Endothelial cell of umbilical vein (primary cell): ENCODE data around the gene ETFDH. TPM values are rescaled to one million over a fixed set of nuclear protein-coding genes. Genes with fewer than 3 reads are reported as not detected.

Source experiments
- BruUV-seq: library from RNA; stranded (reverse); fragments of 400-500 nt; replicated peaks from 2 replicates; lab custom pipeline; 2021; lab: Mats Ljungman, UMichigan
- CTCF ChIA-PET: fragments of 300-600, 350-600 bp; sonication (Branson Sonifier 250); formaldehyde crosslinking; loops from one replicate; lab custom pipeline; 2021; ENCODE audit warnings: antibody characterized with exemption, inconsistent platforms; lab: Charles Lee
- POLR2A ChIA-PET: fragments of 300-600, 350-600 bp; sonication (Branson Sonifier 250); formaldehyde crosslinking; loops from one replicate; lab custom pipeline; 2021; ENCODE audit warnings: antibody characterized with exemption, inconsistent platforms; lab: Charles Lee
- DNase-seq: peaks from one replicate; pipeline ENCODE4 v3.0.0-alpha.2; 2011; ENCODE audit warnings: low read depth, low spot score
- FAIRE-seq: peaks from 2 replicates; lab custom pipeline; 2011; peaks lifted over from hg19 to GRCh38; lab: Jason Lieb, UNC
- H2AFZ ChIP-seq: 2 replicates; pipeline ENCODE4 v1.6.0; 2012; ENCODE audit warnings: low read depth, low read length, control low read depth, inconsistent platforms
- H3K27ac ChIP-seq: 2 replicates; pipeline ENCODE4 v1.5.1; 2011; ENCODE audit warnings: low read depth, mild to moderate bottlenecking, control low read depth, low read length, moderate library complexity; ENCODE audit not compliant: insufficient read depth
- H3K27me3 ChIP-seq, 2 experiments: 2 replicates each; pipeline versions ENCODE4 v1.6.0 to v1.6.1; 2011; ENCODE audit warnings: low read length in 2 of 2, mixed read lengths in 1 of 2; ENCODE audit not compliant: control insufficient read depth in 2 of 2, insufficient read depth in 2 of 2
- H3K36me3 ChIP-seq, 2 experiments: 2 replicates in 1 of 2; 3 replicates in 1 of 2; pipeline ENCODE4 v1.5.1; 2011; ENCODE audit warnings: low read length in 2 of 2, mild to moderate bottlenecking in 1 of 2, moderate library complexity in 1 of 2; ENCODE audit not compliant: control insufficient read depth in 2 of 2, insufficient read depth in 2 of 2; ENCODE audit errors: extremely low read depth in 1 of 2
- H3K4me1 ChIP-seq: 3 replicates; pipeline ENCODE4 v1.5.1; 2011; ENCODE audit warnings: mild to moderate bottlenecking, low read length; ENCODE audit not compliant: control insufficient read depth, insufficient read depth; ENCODE audit errors: extremely low read depth
- H3K4me2 ChIP-seq: 2 replicates; pipeline ENCODE4 v1.6.1; 2011; ENCODE audit warnings: low read length, control low read depth, mixed read lengths; ENCODE audit not compliant: insufficient read depth
- H3K4me3 ChIP-seq, 3 experiments: fragments of 200-600 bp in 1 of 3; sonication (generic), shearing (Covaris generic) in 1 of 3; replicated peaks in 1 of 3; 2 replicates each; pipeline ENCODE4 v1.5.1; 2011 to 2016; ENCODE audit warnings: control low read depth in 3 of 3, low read length in 3 of 3, mild to moderate bottlenecking in 2 of 3, inconsistent platforms in 1 of 3, low read depth in 1 of 3, moderate library complexity in 1 of 3; ENCODE audit not compliant: insufficient read depth in 1 of 3
- H3K79me2 ChIP-seq: 2 replicates; pipeline ENCODE4 v1.6.0; 2012; ENCODE audit warnings: low read length, inconsistent platforms; ENCODE audit not compliant: control insufficient read depth, insufficient read depth
- H3K9ac ChIP-seq: replicated peaks from 2 replicates; pipeline ENCODE3; 2011; ENCODE audit warnings: low read length, control low read depth; ENCODE audit not compliant: insufficient read depth; ENCODE audit errors: extremely low read depth
- H3K9me1 ChIP-seq: replicated peaks from 3 replicates; pipeline ENCODE4 v1.6.0; 2011; ENCODE audit warnings: mild to moderate bottlenecking, low read length; ENCODE audit not compliant: control insufficient read depth, insufficient read depth; ENCODE audit errors: extremely low read depth
- H3K9me3 ChIP-seq: replicated peaks from 2 replicates; pipeline ENCODE4 v1.5.1; 2012; ENCODE audit warnings: low read length, inconsistent platforms; ENCODE audit not compliant: control insufficient read depth, insufficient read depth
- H4K20me1 ChIP-seq: replicated peaks from 2 replicates; pipeline ENCODE3; 2011; ENCODE audit warnings: mild to moderate bottlenecking, low read length; ENCODE audit not compliant: control insufficient read depth, insufficient read depth; ENCODE audit errors: extremely low read depth
- EZH2 ChIP-seq: IDR thresholded peaks from 2 replicates; pipeline ENCODE4 v1.6.1; 2012; ENCODE audit warnings: borderline replicate concordance, low read depth, mild to moderate bottlenecking, moderate library complexity, low read length, inconsistent platforms; ENCODE audit not compliant: severe bottlenecking
- FOS ChIP-seq: IDR thresholded peaks from 2 replicates; pipeline ENCODE4 v1.6.1; 2011; ENCODE audit warnings: mild to moderate bottlenecking, low read length, moderate library complexity, borderline replicate concordance; ENCODE audit not compliant: insufficient read depth
- GATA2 ChIP-seq: IDR thresholded peaks from 2 replicates; pipeline ENCODE4 v1.7.0; 2011; ENCODE audit warnings: low read depth, mild to moderate bottlenecking, moderate library complexity, mixed read lengths, low read length; ENCODE audit not compliant: insufficient read length, insufficient read depth
- JUN ChIP-seq: IDR thresholded peaks from 2 replicates; pipeline ENCODE4 v1.6.1; 2011; ENCODE audit warnings: borderline replicate concordance, low read depth; ENCODE audit not compliant: insufficient read length, insufficient read depth
- POLR2A ChIP-seq: IDR thresholded peaks from 2 replicates; pipeline ENCODE4 v1.6.1; 2012; ENCODE audit warnings: low read depth, mild to moderate bottlenecking, control low read depth, low read length
- POLR2AphosphoS5 ChIP-seq: IDR thresholded peaks from 2 replicates; pipeline ENCODE4 v1.6.1; 2012; ENCODE audit warnings: low read depth, mild to moderate bottlenecking, control low read depth, low read length, moderate library complexity; ENCODE audit not compliant: insufficient read depth
- dilution Hi-C: fragments of 300-500 bp; cut with MboI; formaldehyde crosslinking; loops from one replicate; pipeline ENCODE4 v1.15.0; 2019; ENCODE audit warnings: low sequenced_read_pairs; ENCODE audit not compliant: extremely low pct_ligation_motif_present
- intact Hi-C: fragments of 100-400 bp; cut with micrococcal nuclease; formaldehyde crosslinking; loops from one replicate; pipeline ENCODE4 v1.10.0; 2022
- polyA plus RNA-seq, 4 experiments: library from polyadenylated mRNA; depleted of rRNA in 3 of 4; stranded (reverse) in 3 of 4; unstranded in 1 of 4; fragments of >200 nt; gene quantifications; 2 replicates each; pipeline versions ENCODE4 v1.2.1 to v1.2.3, GENCODE V29; 2011 to 2012; ENCODE audit warnings: missing spikeins in 1 of 4
- total RNA-seq: library from RNA; stranded (reverse); gene quantifications from 2 replicates; pipeline ENCODE4 v1.2.3, GENCODE V29; 2021
- TF ChIP-seq, protein P1 (sequence below), 2 donors: IDR thresholded peaks; 1 replicate in 1 of 2; 2 replicates in 1 of 2; pipeline ENCODE4 v1.5.1; 2011; ENCODE audit warnings: low read length in 2 of 2, mild to moderate bottlenecking in 2 of 2, moderate library complexity in 2 of 2, control low read depth in 1 of 2, inconsistent platforms in 1 of 2, low read depth in 1 of 2; ENCODE audit not compliant: insufficient read depth in 1 of 2; ENCODE audit errors: extremely low read depth in 1 of 2
- TF ChIP-seq, protein P2 (sequence below): IDR thresholded peaks from 2 replicates; pipeline ENCODE4 v1.6.1; 2011; ENCODE audit not compliant: insufficient read depth, insufficient read length

The ETFDH gene
- total and polyA plus RNA-seq, 2 donors (not counting 3 experiments of a cell fraction or from before 2014, with no cell fraction given): 17.3 to 22.3 TPM

DNA sequence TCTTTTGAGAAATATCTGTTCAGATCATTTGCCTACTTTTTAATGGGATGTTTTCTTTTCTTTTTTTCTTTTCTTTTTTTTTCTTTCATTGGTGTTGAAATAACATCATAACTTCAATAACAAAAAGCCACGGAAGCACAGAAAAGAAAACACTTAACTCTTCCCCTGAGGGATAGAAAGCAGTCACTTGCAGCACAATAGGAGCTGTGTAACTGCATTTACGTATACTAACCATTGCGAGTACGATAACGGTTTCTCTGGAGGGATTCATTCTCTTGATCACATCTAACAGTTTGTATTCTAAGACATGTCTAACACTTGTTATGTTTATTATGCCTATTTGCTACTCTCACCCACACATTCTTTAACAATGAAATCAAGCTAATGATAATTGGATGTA, 27.7 kb upstream of the ETFDH start:
- no TSS peak for BruUV-seq
- Histone ChIP-seq H3K27me3 (peaks cover 0 to 2% of the 10 kb centered on the region in 2 experiments), H3K4me3 (no peak overlapping the region), H3K79me2 (no peaks in the 10 kb centered on the region), H3K9me3 (no peaks in the 10 kb centered on the region), H3K27ac (no peak overlapping the region), H3K36me3 (no peaks in the 10 kb centered on the region), H4K20me1 (no peaks in the 10 kb centered on the region), H3K4me1 (no peaks in the 10 kb centered on the region), H2AFZ (no peak overlapping the region), H3K9me1 (no peaks in the 10 kb centered on the region), H3K9ac (no peak overlapping the region), H3K4me2 (no peak overlapping the region)
- dilution Hi-C loops (no loop called here), intact Hi-C loops (no loop called here)
- DNase-seq (no peak), FAIRE-seq (no peak)
- ChIA-PET CTCF (interaction anchor here (1.3 kb wide), 1 partner anchor 21 kb away, joined by 3 read pairs; no protein-coding TSS in a partner anchor), POLR2A (no interaction called here)
- TF ChIP-seq EZH2: no peak
- no peak for TF ChIP-seq POLR2AphosphoS5
- no peak for TF ChIP-seq POLR2A
- no peak for TF ChIP-seq FOS
- TF ChIP-seq, protein P1, sequence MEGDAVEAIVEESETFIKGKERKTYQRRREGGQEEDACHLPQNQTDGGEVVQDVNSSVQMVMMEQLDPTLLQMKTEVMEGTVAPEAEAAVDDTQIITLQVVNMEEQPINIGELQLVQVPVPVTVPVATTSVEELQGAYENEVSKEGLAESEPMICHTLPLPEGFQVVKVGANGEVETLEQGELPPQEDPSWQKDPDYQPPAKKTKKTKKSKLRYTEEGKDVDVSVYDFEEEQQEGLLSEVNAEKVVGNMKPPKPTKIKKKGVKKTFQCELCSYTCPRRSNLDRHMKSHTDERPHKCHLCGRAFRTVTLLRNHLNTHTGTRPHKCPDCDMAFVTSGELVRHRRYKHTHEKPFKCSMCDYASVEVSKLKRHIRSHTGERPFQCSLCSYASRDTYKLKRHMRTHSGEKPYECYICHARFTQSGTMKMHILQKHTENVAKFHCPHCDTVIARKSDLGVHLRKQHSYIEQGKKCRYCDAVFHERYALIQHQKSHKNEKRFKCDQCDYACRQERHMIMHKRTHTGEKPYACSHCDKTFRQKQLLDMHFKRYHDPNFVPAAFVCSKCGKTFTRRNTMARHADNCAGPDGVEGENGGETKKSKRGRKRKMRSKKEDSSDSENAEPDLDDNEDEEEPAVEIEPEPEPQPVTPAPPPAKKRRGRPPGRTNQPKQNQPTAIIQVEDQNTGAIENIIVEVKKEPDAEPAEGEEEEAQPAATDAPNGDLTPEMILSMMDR (IDR thresholded peaks at IDR 0.05; ENCODE audit: extremely low read depth in 1 of 2, insufficient read depth in 1 of 2, low read depth in 1 of 2, low read length in 2 of 2): no peak
- TF ChIP-seq JUN: no peak
- TF ChIP-seq GATA2: no peak
- TF ChIP-seq, protein P2, sequence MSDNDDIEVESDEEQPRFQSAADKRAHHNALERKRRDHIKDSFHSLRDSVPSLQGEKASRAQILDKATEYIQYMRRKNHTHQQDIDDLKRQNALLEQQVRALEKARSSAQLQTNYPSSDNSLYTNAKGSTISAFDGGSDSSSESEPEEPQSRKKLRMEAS: no peak
